ENCODE data around the gene MAX.
"Not testable (repeated sequence)": the region's sequence is repeated elsewhere in the genome, so short reads cannot be mapped to it uniquely, and the experiment has no call there.

The MAX gene

GRCh38 chr14:65101631-65102440 lies 481 bp downstream of the MAX start:
- Histone ChIP-seq H3K27me3 (ENCODE audit: control insufficient read depth, insufficient read depth, low read length) (peaks cover 3% of the 10 kb centered on the region), H3K36me3 (ENCODE audit: control insufficient read depth, insufficient read depth, low read length) (no peaks in the 10 kb centered on the region), H3K4me3 (ENCODE audit: low read depth, low read length) (peak overlapping the region; percentile 75), H3K4me1 (ENCODE audit: control insufficient read depth, insufficient read depth, low read length) (peaks cover 4% of the 10 kb centered on the region), H3K9me3 (ENCODE audit: control insufficient read depth, insufficient read depth, low read length) (no peaks in the 10 kb centered on the region), H3K9ac (ENCODE audit: low read depth, low read length) (peak overlapping the region; percentile 63)

GRCh38 chr14:65100922-65101541 lies 1.3 kb downstream of the MAX start:
- Histone ChIP-seq H3K9ac (ENCODE audit: low read depth, low read length) (peak overlapping the region; percentile 1), H3K4me3 (ENCODE audit: low read depth, low read length) (peak overlapping the region; percentile 75), H3K9me3 (ENCODE audit: control insufficient read depth, insufficient read depth, low read length) (no peaks in the 10 kb centered on the region), H3K36me3 (ENCODE audit: control insufficient read depth, insufficient read depth, low read length) (no peaks in the 10 kb centered on the region), H3K27me3 (ENCODE audit: control insufficient read depth, insufficient read depth, low read length) (peaks cover 3% of the 10 kb centered on the region), H3K4me1 (ENCODE audit: control insufficient read depth, insufficient read depth, low read length) (peaks cover 6% of the 10 kb centered on the region)

GRCh38 chr14:65098586-65098985 lies 3.7 kb downstream of the MAX start:
- no peak overlapping the region for H3K9ac ChIP-seq (ENCODE audit: low read depth, low read length)
- H3K36me3 ChIP-seq (ENCODE audit: control insufficient read depth, insufficient read depth, low read length): peaks cover 2% of the 10 kb centered on the region
- peaks cover 20% of the 10 kb centered on the region for H3K4me1 ChIP-seq (ENCODE audit: control insufficient read depth, insufficient read depth, low read length)
- no peak overlapping the region for H3K4me3 ChIP-seq (ENCODE audit: low read depth, low read length)
- H3K9me3 ChIP-seq (ENCODE audit: control insufficient read depth, insufficient read depth, low read length): no peaks in the 10 kb centered on the region
- peaks cover 2% of the 10 kb centered on the region for H3K27me3 ChIP-seq (ENCODE audit: control insufficient read depth, insufficient read depth, low read length)

- Histone ChIP-seq H3K27me3 (ENCODE audit: control insufficient read depth, insufficient read depth, low read length) (no peaks in the 10 kb centered on the region), H3K9ac (ENCODE audit: low read depth, low read length) (peak overlapping the region; percentile 51), H3K4me1 (ENCODE audit: control insufficient read depth, insufficient read depth, low read length) (peaks cover 16% of the 10 kb centered on the region), H3K36me3 (ENCODE audit: control insufficient read depth, insufficient read depth, low read length) (peaks cover 9% of the 10 kb centered on the region), H3K9me3 (ENCODE audit: control insufficient read depth, insufficient read depth, low read length) (no peaks in the 10 kb centered on the region), H3K4me3 (ENCODE audit: low read depth, low read length) (no peak overlapping the region)
These were observed 5.8 kb downstream of the MAX start for GRCh38 chr14:65096323-65097089.

GRCh38 chr14:65095633-65096205 lies 6.6 kb downstream of the MAX start:
- no peaks in the 10 kb centered on the region for H3K9me3 ChIP-seq (ENCODE audit: control insufficient read depth, insufficient read depth, low read length)
- peak overlapping the region; percentile 51 for H3K9ac ChIP-seq (ENCODE audit: low read depth, low read length)
- peaks cover 18% of the 10 kb centered on the region for H3K4me1 ChIP-seq (ENCODE audit: control insufficient read depth, insufficient read depth, low read length)
- no peak overlapping the region for H3K4me3 ChIP-seq (ENCODE audit: low read depth, low read length)
- H3K36me3 ChIP-seq (ENCODE audit: control insufficient read depth, insufficient read depth, low read length): peaks cover 9% of the 10 kb centered on the region
- no peaks in the 10 kb centered on the region for H3K27me3 ChIP-seq (ENCODE audit: control insufficient read depth, insufficient read depth, low read length)

- Histone ChIP-seq H3K9ac (ENCODE audit: low read depth, low read length) (no peak overlapping the region), H3K4me3 (ENCODE audit: low read depth, low read length) (no peak overlapping the region), H3K36me3 (ENCODE audit: control insufficient read depth, insufficient read depth, low read length) (peaks cover 25% of the 10 kb centered on the region), H3K9me3 (ENCODE audit: control insufficient read depth, insufficient read depth, low read length) (peaks cover 11% of the 10 kb centered on the region), H3K4me1 (ENCODE audit: control insufficient read depth, insufficient read depth, low read length) (peaks cover 19% of the 10 kb centered on the region), H3K27me3 (ENCODE audit: control insufficient read depth, insufficient read depth, low read length) (no peaks in the 10 kb centered on the region)
These were observed 10.0 kb downstream of the MAX start for GRCh38 chr14:65092349-65092748.

GRCh38 chr14:65087835-65088234 lies 14.5 kb downstream of the MAX start:
- not testable (repeated sequence) for H3K4me1 ChIP-seq (ENCODE audit: control insufficient read depth, insufficient read depth, low read length); H3K9ac ChIP-seq (ENCODE audit: low read depth, low read length); H3K27me3 ChIP-seq (ENCODE audit: control insufficient read depth, insufficient read depth, low read length); H3K4me3 ChIP-seq (ENCODE audit: low read depth, low read length)
- Histone ChIP-seq H3K9me3 (ENCODE audit: control insufficient read depth, insufficient read depth, low read length) (peaks cover 18% of the 10 kb centered on the region), H3K36me3 (ENCODE audit: control insufficient read depth, insufficient read depth, low read length) (peaks cover 23% of the 10 kb centered on the region)

GRCh38 chr14:65086686-65087085 lies 15.6 kb downstream of the MAX start:
- Histone ChIP-seq H3K9me3 (ENCODE audit: control insufficient read depth, insufficient read depth, low read length) (peaks cover 18% of the 10 kb centered on the region), H3K36me3 (ENCODE audit: control insufficient read depth, insufficient read depth, low read length) (peaks cover 22% of the 10 kb centered on the region)
- H3K27me3 ChIP-seq (ENCODE audit: control insufficient read depth, insufficient read depth, low read length); H3K4me1 ChIP-seq (ENCODE audit: control insufficient read depth, insufficient read depth, low read length); H3K9ac ChIP-seq (ENCODE audit: low read depth, low read length); H3K4me3 ChIP-seq (ENCODE audit: low read depth, low read length): not testable (repeated sequence)

GRCh38 chr14:65084554-65085505 lies 17.5 kb downstream of the MAX start:
- Histone ChIP-seq H3K9me3 (ENCODE audit: control insufficient read depth, insufficient read depth, low read length) (peaks cover 18% of the 10 kb centered on the region), H3K4me3 (ENCODE audit: low read depth, low read length) (no peak overlapping the region), H3K4me1 (ENCODE audit: control insufficient read depth, insufficient read depth, low read length) (peaks cover 4% of the 10 kb centered on the region), H3K27me3 (ENCODE audit: control insufficient read depth, insufficient read depth, low read length) (no peaks in the 10 kb centered on the region), H3K9ac (ENCODE audit: low read depth, low read length) (no peak overlapping the region), H3K36me3 (ENCODE audit: control insufficient read depth, insufficient read depth, low read length) (peaks cover 24% of the 10 kb centered on the region)

GRCh38 chr14:65082930-65083329 lies 19.4 kb downstream of the MAX start:
- no peak overlapping the region for H3K9ac ChIP-seq (ENCODE audit: low read depth, low read length)
- H3K36me3 ChIP-seq (ENCODE audit: control insufficient read depth, insufficient read depth, low read length): peaks cover 21% of the 10 kb centered on the region
- no peaks in the 10 kb centered on the region for H3K27me3 ChIP-seq (ENCODE audit: control insufficient read depth, insufficient read depth, low read length)
- H3K4me3 ChIP-seq (ENCODE audit: low read depth, low read length): no peak overlapping the region
- peaks cover 4% of the 10 kb centered on the region for H3K4me1 ChIP-seq (ENCODE audit: control insufficient read depth, insufficient read depth, low read length)
- H3K9me3 ChIP-seq (ENCODE audit: control insufficient read depth, insufficient read depth, low read length): peaks cover 12% of the 10 kb centered on the region
